ENCODE measurements around the gene GOLGA6L7.
A peak's percentile ranks its signal among the peaks of the same experiment; 100 is the strongest.
"Not testable (repeated sequence)": the region's sequence is repeated elsewhere in the genome, so short reads cannot be mapped to it uniquely, and the experiment has no call there.

Gene GOLGA6L7

GRCh38 chr15:28843520-28843919 lies 4.9 kb downstream of the GOLGA6L7 start:
- ATAC-seq = not testable (repeated sequence)

DNA sequence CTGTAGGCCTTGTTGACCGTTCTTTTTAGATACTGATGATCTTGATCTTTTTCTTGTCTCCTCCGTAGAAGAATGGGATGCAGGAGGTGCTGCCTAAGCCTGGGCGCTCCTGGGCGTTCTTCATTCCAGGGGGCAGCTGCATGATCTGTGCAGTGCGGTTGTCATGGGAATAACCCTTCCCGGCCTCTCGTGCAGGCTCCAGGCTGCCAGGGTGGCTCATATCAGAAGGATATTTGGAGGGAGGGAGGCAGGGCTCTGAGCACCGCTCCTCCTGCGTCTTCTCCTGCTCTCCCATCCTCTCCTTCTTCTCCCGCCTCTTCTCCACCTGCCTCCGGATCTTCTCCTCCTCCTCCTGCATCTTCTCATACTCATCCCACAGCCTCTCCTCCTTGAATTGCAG lies 6.2 kb downstream of the GOLGA6L7 start:
- not testable (repeated sequence) for ATAC-seq

DNA sequence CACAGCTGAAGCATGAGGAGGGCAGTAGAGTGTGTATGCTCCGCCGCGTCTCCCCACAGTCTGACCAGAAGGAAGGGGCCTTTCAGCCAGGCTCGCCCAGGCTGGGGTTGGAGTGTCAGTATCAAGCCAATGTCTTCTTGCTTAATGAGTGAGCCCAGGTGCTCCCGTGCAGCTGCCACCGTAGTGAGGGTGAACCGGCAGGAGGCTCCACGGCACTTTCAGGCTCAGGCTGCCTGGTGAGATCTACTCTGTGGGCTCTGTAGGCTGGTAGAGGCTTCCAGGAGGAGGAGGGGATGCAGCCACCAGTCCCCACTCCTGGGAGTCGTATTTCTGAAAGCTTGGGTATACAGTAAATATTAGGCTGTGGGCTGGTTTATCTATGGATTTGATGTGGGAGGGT lies 8.2 kb downstream of the GOLGA6L7 start:
- not testable (repeated sequence) for ATAC-seq

DNA sequence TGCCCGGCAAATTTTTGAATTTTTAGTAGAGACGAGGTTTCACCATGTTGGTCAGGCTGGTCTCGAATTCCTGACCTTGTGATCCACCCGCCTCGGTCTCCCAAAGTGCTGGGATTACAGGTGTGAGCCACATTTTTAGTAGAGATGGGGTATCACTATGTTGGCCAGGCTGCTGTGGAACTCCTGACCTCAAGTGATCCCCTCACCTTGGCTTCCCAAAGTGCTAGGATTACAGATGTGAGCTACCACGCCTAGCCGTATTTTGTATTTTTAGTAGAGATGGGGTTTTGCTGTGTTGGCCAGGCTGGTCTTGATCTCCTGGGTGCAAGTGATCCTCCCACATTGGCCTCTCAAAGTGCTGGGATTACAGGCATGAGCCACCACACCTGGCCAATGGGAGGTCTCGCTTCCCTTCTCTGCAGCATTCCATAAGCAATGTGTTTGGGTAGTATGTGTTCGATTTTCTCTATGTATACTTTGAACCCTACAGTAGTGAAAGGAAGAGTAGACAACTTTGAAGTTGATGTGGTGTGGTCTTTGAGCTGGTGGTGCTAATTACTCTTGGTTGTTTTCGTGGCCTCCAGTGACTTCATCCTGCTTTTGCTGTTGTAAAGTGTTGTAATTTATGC lies 13.4 kb downstream of the GOLGA6L7 start:
- not testable (repeated sequence) for ATAC-seq

GRCh38 chr15:28831897-28832587 lies 16.4 kb downstream of the GOLGA6L7 start:
- ATAC-seq = peak; percentile 92 to 95

DNA sequence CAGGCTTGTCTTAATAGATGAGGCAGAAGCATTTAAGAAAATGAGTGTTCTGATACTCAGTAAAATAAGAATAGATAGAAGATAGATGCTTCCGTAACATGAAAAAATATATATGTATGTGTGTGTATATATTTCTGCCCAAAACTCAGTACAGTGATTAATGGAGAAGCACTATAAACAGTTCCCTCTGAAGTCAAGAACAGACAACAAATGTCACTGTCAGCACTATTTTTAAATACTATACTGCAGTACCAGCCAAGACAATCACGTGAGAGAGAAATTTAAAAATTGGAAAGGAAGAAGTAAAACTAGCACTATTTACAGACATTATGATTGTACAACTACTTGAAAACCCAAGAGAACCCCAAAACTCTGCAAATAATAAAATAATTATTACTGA lies 27.0 kb downstream of the GOLGA6L7 start:
- not testable (repeated sequence) for ATAC-seq

GRCh38 chr15:28819930-28820295 lies 28.5 kb downstream of the GOLGA6L7 start:
- not testable (repeated sequence) for ATAC-seq

- peak; percentile 97 to 98 for ATAC-seq
Measured at GRCh38 chr15:28819019-28819929, 29.2 kb downstream of the GOLGA6L7 start.

GRCh38 chr15:28818168-28818567 lies 30.3 kb downstream of the GOLGA6L7 start:
- not testable (repeated sequence) for ATAC-seq

- peak; percentile 46 to 48 for ATAC-seq
Measured at GRCh38 chr15:28814059-28814458, 34.4 kb downstream of the GOLGA6L7 start.

DNA sequence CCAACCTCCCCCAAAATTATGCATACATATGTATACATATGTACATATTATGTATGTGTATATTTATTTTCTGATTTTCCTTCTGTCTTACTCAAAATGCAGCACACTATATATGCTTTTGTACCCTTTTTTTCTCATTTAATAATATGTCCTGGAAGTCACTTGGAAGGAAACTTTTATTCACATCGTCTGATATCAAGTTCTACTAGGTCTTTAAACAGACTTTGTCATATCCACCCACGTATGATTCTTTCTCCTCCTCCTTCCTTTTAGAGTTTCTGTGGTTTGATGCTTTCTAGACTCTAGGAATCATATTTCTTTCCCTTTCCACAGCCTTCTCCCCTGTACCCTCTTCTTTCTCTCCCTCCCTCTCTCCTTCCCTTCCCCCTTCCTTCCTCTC lies 35.1 kb downstream of the GOLGA6L7 start:
- ATAC-seq = peak; percentile 60 to 62

GRCh38 chr15:28811852-28812550 lies 36.4 kb downstream of the GOLGA6L7 start:
- not testable (repeated sequence) for ATAC-seq

DNA sequence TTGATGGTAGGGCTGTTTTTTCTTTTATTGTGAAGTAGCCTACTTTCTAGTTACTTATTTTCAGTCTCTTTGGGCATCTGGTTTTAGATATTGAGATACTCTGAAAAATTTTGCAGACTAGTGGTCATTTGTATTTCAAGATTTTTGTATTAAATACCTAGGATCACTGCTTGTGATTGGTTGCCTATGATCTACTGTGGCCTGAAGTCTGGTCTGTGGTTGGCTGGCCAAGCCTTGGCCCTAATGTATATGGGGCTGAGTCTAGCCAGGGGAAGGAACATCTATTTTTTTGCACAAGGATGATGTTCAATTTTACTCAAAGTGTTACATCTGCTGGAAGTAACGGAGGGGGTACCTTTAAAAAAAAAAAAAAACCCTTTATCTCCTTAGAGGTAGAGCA lies 38.0 kb downstream of the GOLGA6L7 start:
- not testable (repeated sequence) for ATAC-seq

DNA sequence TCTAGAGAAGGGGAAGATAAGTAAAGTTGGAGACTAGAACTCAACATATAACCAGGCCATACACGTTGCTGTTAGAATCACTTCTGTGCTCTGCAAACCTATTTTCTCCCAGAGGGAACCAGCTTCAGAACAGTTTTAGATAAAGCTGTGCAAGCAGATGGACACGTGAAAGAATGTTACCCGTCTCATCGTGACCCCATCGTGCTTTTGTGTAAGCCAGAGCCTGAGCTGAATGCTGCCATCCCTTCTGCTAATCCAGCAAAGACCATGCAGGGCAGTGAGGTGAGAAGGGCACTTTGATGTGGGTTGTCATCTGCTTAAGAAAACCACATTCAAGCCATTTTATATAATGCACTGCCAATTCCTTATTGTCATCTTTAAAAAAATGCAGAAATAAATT lies 40.3 kb downstream of the GOLGA6L7 start:
- not testable (repeated sequence) for ATAC-seq

DNA sequence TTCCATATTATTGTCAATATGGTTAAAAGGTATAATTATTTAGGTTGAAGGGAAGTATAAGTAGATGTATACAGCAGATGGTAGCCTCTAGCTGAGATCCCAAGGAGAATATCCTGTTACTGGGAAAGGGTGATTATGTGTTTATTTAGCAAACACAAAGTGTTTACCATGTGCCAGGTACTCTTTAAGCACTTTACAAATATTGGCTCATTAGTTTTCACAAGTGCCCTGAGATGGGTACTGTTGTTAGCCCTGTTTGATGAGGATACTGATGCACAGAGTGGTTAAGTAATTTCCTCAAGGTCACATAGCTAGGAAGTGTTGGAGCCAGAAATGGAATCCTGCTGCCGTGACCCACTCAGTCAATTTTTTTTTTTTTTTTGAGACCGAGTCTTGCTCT lies 48.1 kb downstream of the GOLGA6L7 start:
- ATAC-seq = not testable (repeated sequence)

GRCh38 chr15:28798234-28798633 lies 50.2 kb downstream of the GOLGA6L7 start:
- ATAC-seq = not testable (repeated sequence)

DNA sequence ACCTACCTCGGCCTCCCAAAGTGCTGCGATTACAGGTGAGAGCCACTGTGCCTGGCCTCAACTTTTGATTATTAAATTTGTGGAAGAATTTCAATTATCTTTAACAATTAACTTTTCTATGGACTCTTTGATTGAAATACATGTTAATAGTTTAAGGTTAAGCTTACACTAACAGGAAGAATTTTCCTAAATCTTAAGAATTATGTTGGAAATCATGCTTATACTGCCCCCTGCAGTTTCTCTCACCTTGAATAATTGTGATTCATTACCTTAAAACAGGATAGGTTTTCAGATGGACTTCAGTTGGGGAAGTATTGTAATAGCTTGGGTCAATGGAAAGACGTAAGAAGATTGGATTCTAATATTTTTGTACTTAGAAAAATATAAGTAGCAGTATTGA lies 54.2 kb downstream of the GOLGA6L7 start:
- not testable (repeated sequence) for ATAC-seq
